Upper lobe of left lung (tissue), 4 donors: ENCODE data around the gene POLR1H.

Experiments used
- CTCF ChIP-seq, 6 experiments: fragments of 450-650 bp in 4 of 6; fragments of 200-600 bp in 2 of 6; sonication (generic) in 2 of 6; IDR thresholded peaks; one replicate each; pipeline ENCODE4 v1.5.1; 2016 to 2019; ENCODE audit warnings: antibody characterized with exemption in 6 of 6
- EP300 ChIP-seq, 4 donors: sonication (generic); formaldehyde crosslinking; IDR thresholded peaks; one replicate each; pipeline ENCODE4 v1.5.1; 2017; ENCODE audit warnings: antibody characterized with exemption in 4 of 4, control low read depth in 2 of 4

- no peak for TF ChIP-seq EP300 (IDR thresholded peaks at IDR 0.05)
- no peak for TF ChIP-seq CTCF (IDR thresholded peaks at IDR 0.05)
These were observed 18.6 kb upstream of the POLR1H start for GRCh38 chr6:30042476-30042875.
